MCF 10A (cell line): ENCODE data around the gene ZFC3H1. TPM values are rescaled to one million over a fixed set of nuclear protein-coding genes. Genes with fewer than 3 reads are reported as not detected.
"Not testable (repeated sequence)": the region's sequence is repeated elsewhere in the genome, so short reads cannot be mapped to it uniquely, and the experiment has no call there.

Source experiments
- BruUV-seq: library from RNA; stranded (reverse); fragments of 400-500 nt; replicated peaks from 2 replicates; lab custom pipeline; 2021; lab: Mats Ljungman, UMichigan
- CTCF ChIA-PET: fragments of 300-600 bp; sonication (Branson Sonifier 250); formaldehyde crosslinking; extraction: SDS; loops from one replicate; lab custom pipeline; 2021; ENCODE audit warnings: antibody characterized with exemption, inconsistent platforms; lab: Yijun Ruan, JAX
- POLR2A ChIA-PET: fragments of 300-600, 350-650 bp; sonication (Branson Sonifier 250); formaldehyde crosslinking; extraction: SDS; loops from one replicate; lab custom pipeline; 2020; ENCODE audit warnings: antibody characterized with exemption, inconsistent platforms; lab: Yijun Ruan, JAX
- DNase-seq: peaks from one replicate; pipeline ENCODE4 v3.0.0-alpha.2; 2018; ENCODE audit not compliant: unreplicated experiment
- H3K27ac Mint-ChIP-seq: one replicate; pipeline ENCODE4 v1.8.0; 2022; ENCODE audit warnings: mild to moderate bottlenecking, low read depth, mixed read lengths; ENCODE audit not compliant: unreplicated experiment
- H3K27me3 Mint-ChIP-seq: one replicate; pipeline ENCODE4 v1.8.0; 2022; ENCODE audit warnings: mixed read lengths; ENCODE audit not compliant: insufficient read depth, unreplicated experiment
- H3K36me3 Mint-ChIP-seq: one replicate; pipeline ENCODE4 v1.8.0; 2022; ENCODE audit warnings: mild to moderate bottlenecking, moderate library complexity, mixed read lengths; ENCODE audit not compliant: insufficient read depth, unreplicated experiment
- H3K4me1 Mint-ChIP-seq: one replicate; pipeline ENCODE4 v1.8.0; 2022; ENCODE audit warnings: mixed read lengths; ENCODE audit not compliant: insufficient read depth, unreplicated experiment
- H3K4me3 Mint-ChIP-seq: one replicate; pipeline ENCODE4 v1.8.0; 2022; ENCODE audit warnings: mild to moderate bottlenecking, moderate library complexity, mixed read lengths; ENCODE audit not compliant: unreplicated experiment
- H3K9me3 Mint-ChIP-seq: one replicate; pipeline ENCODE4 v1.8.0; 2022; ENCODE audit warnings: mixed read lengths; ENCODE audit not compliant: unreplicated experiment
- intact Hi-C: fragments of 100-400 bp; cut with micrococcal nuclease; formaldehyde crosslinking; loops from 2 replicates; pipeline ENCODE4 v1.14.1; 2022
- total RNA-seq: library from RNA; stranded (reverse); gene quantifications from 2 replicates; pipeline ENCODE4 v1.2.3, GENCODE V29; 2022
- TF ChIP-seq, protein P1 (sequence below): fragments of 200-600 bp; IDR thresholded peaks from one replicate; pipeline ENCODE4 v1.8.0; 2022; ENCODE audit warnings: antibody characterized with exemption, mild to moderate bottlenecking; ENCODE audit not compliant: unreplicated experiment

ZFC3H1 gene
- total RNA-seq, 1 experiment from 2014 or later, result 55.3 TPM

DNA sequence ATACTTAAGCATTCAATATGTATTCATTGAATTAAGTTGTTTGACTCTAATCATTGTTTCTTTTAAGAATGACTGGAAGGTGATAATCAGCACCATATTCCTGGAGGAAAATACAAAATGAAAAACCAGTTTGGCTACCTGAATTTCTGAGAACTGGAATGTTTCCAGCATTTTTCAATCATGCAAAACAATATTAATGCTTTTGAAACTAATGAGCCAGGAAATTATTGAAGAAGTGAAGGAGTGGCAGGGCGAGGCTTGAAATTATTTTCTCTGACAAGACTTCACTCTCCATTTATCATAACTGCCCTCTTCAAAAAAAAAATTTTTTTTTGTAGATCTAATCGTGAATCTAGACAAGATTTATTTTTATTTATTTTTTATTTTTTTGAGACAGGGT, 41.3 kb upstream of the ZFC3H1 start:
- Mint-ChIP-seq H3K27ac (no peak overlapping the region), H3K9me3 (no peaks in the 10 kb centered on the region), H3K36me3 (peaks cover 13% of the 10 kb centered on the region), H3K27me3 (no peaks in the 10 kb centered on the region), H3K4me3 (no peak overlapping the region), H3K4me1 (peaks cover 4% of the 10 kb centered on the region)
- CTCF ChIA-PET, result interaction anchor here (0.6 to 2.8 kb wide), 5 partner anchors 11 to 289 kb away, joined by 3 to 17 read pairs (median 3); partner anchors contain the start of gene TMEM19
- DNase-seq, result no peak
- no TSS peak for BruUV-seq
- POLR2A ChIA-PET, result interaction anchor here (0.7 to 2.0 kb wide), 4 partner anchors 9 to 170 kb away, joined by 3 to 6 read pairs (median 4); no protein-coding TSS in a partner anchor
- intact Hi-C loops, result no loop called here
- TF ChIP-seq, protein P1, sequence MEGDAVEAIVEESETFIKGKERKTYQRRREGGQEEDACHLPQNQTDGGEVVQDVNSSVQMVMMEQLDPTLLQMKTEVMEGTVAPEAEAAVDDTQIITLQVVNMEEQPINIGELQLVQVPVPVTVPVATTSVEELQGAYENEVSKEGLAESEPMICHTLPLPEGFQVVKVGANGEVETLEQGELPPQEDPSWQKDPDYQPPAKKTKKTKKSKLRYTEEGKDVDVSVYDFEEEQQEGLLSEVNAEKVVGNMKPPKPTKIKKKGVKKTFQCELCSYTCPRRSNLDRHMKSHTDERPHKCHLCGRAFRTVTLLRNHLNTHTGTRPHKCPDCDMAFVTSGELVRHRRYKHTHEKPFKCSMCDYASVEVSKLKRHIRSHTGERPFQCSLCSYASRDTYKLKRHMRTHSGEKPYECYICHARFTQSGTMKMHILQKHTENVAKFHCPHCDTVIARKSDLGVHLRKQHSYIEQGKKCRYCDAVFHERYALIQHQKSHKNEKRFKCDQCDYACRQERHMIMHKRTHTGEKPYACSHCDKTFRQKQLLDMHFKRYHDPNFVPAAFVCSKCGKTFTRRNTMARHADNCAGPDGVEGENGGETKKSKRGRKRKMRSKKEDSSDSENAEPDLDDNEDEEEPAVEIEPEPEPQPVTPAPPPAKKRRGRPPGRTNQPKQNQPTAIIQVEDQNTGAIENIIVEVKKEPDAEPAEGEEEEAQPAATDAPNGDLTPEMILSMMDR, result no peak

DNA sequence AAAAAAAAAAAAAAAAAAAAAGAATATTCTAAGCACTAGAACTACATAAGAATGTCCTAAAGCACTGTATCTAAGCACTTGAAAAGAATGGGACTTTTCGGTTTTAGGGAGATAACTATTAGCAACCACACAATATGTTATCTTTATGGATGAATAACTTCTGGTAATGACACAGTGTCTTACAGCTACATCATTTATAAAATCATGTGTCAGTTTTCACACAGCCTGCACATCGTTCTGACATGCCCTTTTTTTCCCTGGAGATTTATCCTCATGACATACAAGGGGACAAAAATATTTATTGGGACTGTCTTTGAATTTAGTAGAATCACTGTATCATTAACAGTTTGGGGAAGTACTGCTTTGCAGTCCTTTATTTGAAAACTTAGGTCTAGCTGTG, 39.6 kb upstream of the ZFC3H1 start:
- Mint-ChIP-seq H3K9me3 (no peaks in the 10 kb centered on the region), H3K4me1 (no peaks in the 10 kb centered on the region), H3K27me3 (no peaks in the 10 kb centered on the region), H3K4me3 (no peak overlapping the region), H3K36me3 (peaks cover 13% of the 10 kb centered on the region), H3K27ac (no peak overlapping the region)
- POLR2A ChIA-PET, result interaction anchor here (0.9 to 1.4 kb wide), 7 partner anchors 9 to 51 kb away, joined by 3 to 7 read pairs (median 4); partner anchors contain the start of genes RAB21, THAP2, TMEM19 and ZFC3H1
- TF ChIP-seq, protein P1, result no peak
- no TSS peak for BruUV-seq
- no peak for DNase-seq
- intact Hi-C loops, result no loop called here
- CTCF ChIA-PET, result interaction anchor here (0.9 to 2.8 kb wide), 4 partner anchors 8 to 44 kb away, joined by 3 to 17 read pairs (median 5); partner anchors contain the start of gene TMEM19

DNA sequence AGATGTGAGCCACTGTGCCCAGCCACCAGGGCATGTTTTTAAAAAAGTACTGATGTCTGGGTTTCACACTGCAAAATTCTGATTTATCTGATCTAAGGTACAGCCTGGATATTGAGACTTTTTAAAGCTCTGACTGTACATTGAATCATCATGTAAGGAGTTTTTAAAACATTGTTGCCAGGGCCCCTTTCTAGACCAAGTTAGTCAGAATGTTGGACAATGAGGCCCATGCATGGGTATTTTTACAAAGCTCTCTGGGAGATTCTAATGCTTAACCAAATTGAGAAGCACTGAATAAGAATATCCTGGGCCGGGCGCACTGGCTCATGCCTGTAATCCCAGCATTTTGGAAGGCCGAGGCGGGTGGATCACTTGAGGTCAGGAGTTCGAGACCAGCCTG, 38.9 kb upstream of the ZFC3H1 start:
- TF ChIP-seq, protein P1, result no peak
- Mint-ChIP-seq H3K36me3 (peaks cover 13% of the 10 kb centered on the region), H3K9me3 (no peaks in the 10 kb centered on the region), H3K27me3 (no peaks in the 10 kb centered on the region), H3K4me3 (no peak overlapping the region), H3K27ac (no peak overlapping the region), H3K4me1 (no peaks in the 10 kb centered on the region)
- BruUV-seq, result no TSS peak
- ChIA-PET CTCF (interaction anchor here (2.8 kb wide), 1 partner anchor 16 kb away, joined by 17 read pairs; the partner anchor contains the start of gene TMEM19), POLR2A (interaction anchor here (0.7 to 1.3 kb wide), 2 partner anchors 16 to 17 kb away, joined by 3 to 5 read pairs; partner anchors contain the start of gene TMEM19)
- intact Hi-C loops, result no loop called here
- DNase-seq, result no peak

DNA sequence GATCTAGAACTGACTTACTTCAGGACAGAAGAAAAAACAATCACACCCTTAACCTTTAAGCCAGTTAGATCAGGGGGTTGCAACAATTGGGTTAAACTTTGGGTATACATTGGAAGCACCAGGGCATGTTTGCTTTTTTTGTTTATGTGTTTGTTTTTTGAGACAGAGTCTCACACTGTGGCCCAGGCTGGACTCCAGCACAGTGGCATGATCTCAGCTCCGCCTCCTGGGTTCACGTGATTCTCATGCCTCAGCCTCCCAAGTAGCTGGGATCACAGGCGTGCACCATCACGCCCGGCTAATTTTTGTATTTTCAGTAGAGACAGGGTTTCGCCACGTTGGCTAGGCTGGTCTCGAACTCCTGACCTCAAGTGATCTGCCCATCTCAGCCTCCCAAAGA, 38.5 kb upstream of the ZFC3H1 start:
- H3K4me1 Mint-ChIP-seq, H3K27ac Mint-ChIP-seq, BruUV-seq, H3K4me3 Mint-ChIP-seq, DNase-seq, intact Hi-C loops, H3K27me3 Mint-ChIP-seq, H3K9me3 Mint-ChIP-seq: not testable (repeated sequence)
- peaks cover 13% of the 10 kb centered on the region for H3K36me3 Mint-ChIP-seq
- ChIA-PET POLR2A (interaction anchor here (0.7 kb wide), 1 partner anchor 18 kb away, joined by 3 read pairs; no protein-coding TSS in a partner anchor), CTCF (interaction anchor here (1.4 to 2.8 kb wide), 2 partner anchors 16 to 45 kb away, joined by 6 to 17 read pairs; partner anchors contain the start of gene TMEM19)
